SK-N-SH (cell line): Measurements from ENCODE around the gene ZNF2. TPM values are rescaled to one million over a fixed set of nuclear protein-coding genes. Genes with fewer than 3 reads are reported as not detected.

ENCODE experiments used
- CTCF ChIA-PET: fragments of 300-600, 350-600 bp; formaldehyde crosslinking; extraction: SDS; loops from one replicate; lab custom pipeline; 2021; lab: Yijun Ruan, JAX
- POLR2A ChIA-PET: fragments of 350-600 bp; sonication (Branson Sonifier 250); formaldehyde crosslinking; extraction: SDS; loops from one replicate; lab custom pipeline; 2020; ENCODE audit warnings: antibody characterized with exemption, inconsistent platforms; lab: Yijun Ruan, JAX
- DNase-seq: peaks from one replicate; pipeline ENCODE4 v3.0.0; 2012
- H2AFZ ChIP-seq: fragments of 200-600 bp; sonication (generic); 2 replicates; pipeline ENCODE4 v1.8.1; 2016; ENCODE audit warnings: antibody characterized with exemption, mild to moderate bottlenecking, low read depth
- H3F3A ChIP-seq: fragments of 200-600 bp; sonication (generic); replicated peaks from 2 replicates; pipeline ENCODE3; 2016; ENCODE audit warnings: antibody characterized with exemption, mild to moderate bottlenecking; ENCODE audit not compliant: insufficient read depth
- H3K27ac ChIP-seq, 2 experiments: fragments of 200-500 bp in 1 of 2; fragments of 200-600 bp in 1 of 2; sonication (Bioruptor generic) in 1 of 2; sonication (generic), shearing (Covaris generic) in 1 of 2; 2 replicates each; pipeline versions ENCODE4 v1.5.1 to v1.6.1; 2014 to 2016; ENCODE audit warnings: low read depth in 2 of 2, inconsistent platforms in 1 of 2, low read length in 1 of 2, mild to moderate bottlenecking in 1 of 2, mixed read lengths in 1 of 2
- H3K27me3 ChIP-seq: fragments of 200-600 bp; sonication (generic), shearing (Covaris generic); 2 replicates; pipeline ENCODE4 v1.6.1; 2016; ENCODE audit warnings: mixed run types; ENCODE audit not compliant: insufficient read depth
- H3K36me3 ChIP-seq, 2 experiments: fragments of 200-500 bp in 1 of 2; fragments of 200-600 bp in 1 of 2; sonication (Bioruptor generic) in 1 of 2; sonication (generic) in 1 of 2; replicated peaks in 1 of 2; 2 replicates each; pipeline versions ENCODE3 to v1.5.1; 2014 to 2016; ENCODE audit warnings: low read length in 1 of 2, mild to moderate bottlenecking in 1 of 2; ENCODE audit not compliant: insufficient read depth in 2 of 2, control insufficient read depth in 1 of 2
- H3K4me1 ChIP-seq, 2 experiments: fragments of 200-500 bp in 1 of 2; fragments of 200-600 bp in 1 of 2; sonication (Bioruptor generic) in 1 of 2; sonication (generic), shearing (Covaris generic) in 1 of 2; 2 replicates each; pipeline versions ENCODE4 v1.5.1 to v1.6.1; 2014 to 2016; ENCODE audit warnings: low read depth in 1 of 2, low read length in 1 of 2, mixed run types in 1 of 2; ENCODE audit not compliant: insufficient read depth in 2 of 2, control insufficient read depth in 1 of 2
- H3K4me2 ChIP-seq: fragments of 200-600 bp; sonication (generic), shearing (Covaris generic); 2 replicates; pipeline ENCODE4 v1.6.1; 2017; ENCODE audit warnings: mixed run types
- H3K4me3 ChIP-seq, 2 experiments: fragments of 200-500 bp in 1 of 2; fragments of 200-600 bp in 1 of 2; sonication (Bioruptor generic) in 1 of 2; sonication (generic), shearing (Covaris generic) in 1 of 2; 2 replicates each; pipeline versions ENCODE4 v1.5.1 to v1.8.1; 2014 to 2016; ENCODE audit warnings: low read depth in 2 of 2, inconsistent platforms in 1 of 2, low read length in 1 of 2, mild to moderate bottlenecking in 1 of 2, mixed read lengths in 1 of 2, moderate library complexity in 1 of 2
- H3K79me2 ChIP-seq: fragments of 200-600 bp; sonication (generic); 2 replicates; pipeline ENCODE4 v1.8.1; 2017; ENCODE audit warnings: mild to moderate bottlenecking; ENCODE audit not compliant: insufficient read depth
- H3K9ac ChIP-seq: fragments of 200-600 bp; sonication (generic); 2 replicates; pipeline ENCODE4 v1.6.1; 2017; ENCODE audit warnings: mixed run types
- H3K9me2 ChIP-seq: fragments of 200-600 bp; sonication (generic); 2 replicates; pipeline ENCODE4 v1.6.1; 2017; ENCODE audit warnings: mixed run types
- H3K9me3 ChIP-seq: fragments of 200-600 bp; sonication (generic); 2 replicates; pipeline ENCODE4 v1.6.1; 2017; ENCODE audit warnings: mixed run types, mild to moderate bottlenecking, moderate library complexity
- H4K20me1 ChIP-seq: fragments of 200-600 bp; sonication (generic); 2 replicates; pipeline ENCODE4 v1.6.1; 2017; ENCODE audit warnings: mild to moderate bottlenecking, mixed run types; ENCODE audit not compliant: insufficient read depth
- CHD2 ChIP-seq: fragments of 150-350 bp; IDR thresholded peaks from 2 replicates; pipeline ENCODE4 v1.6.1; 2018; ENCODE audit warnings: low read length; ENCODE audit not compliant: partially characterized antibody
- ELF1 ChIP-seq: IDR thresholded peaks from 2 replicates; pipeline ENCODE4 v1.4.0; 2012
- EZH2phosphoT487 ChIP-seq: fragments of 200-600 bp; sonication (generic); IDR thresholded peaks from 2 replicates; pipeline ENCODE4 v1.6.1; 2017; ENCODE audit warnings: low read depth, mixed run types, mild to moderate bottlenecking, antibody characterized with exemption, moderate library complexity, borderline replicate concordance
- FOXJ3 ChIP-seq: sonication (generic); formaldehyde crosslinking; IDR thresholded peaks from 2 replicates; pipeline ENCODE4 v1.5.1; 2020; ENCODE audit warnings: mild to moderate bottlenecking, missing genetic modification reagents
- FOXM1 ChIP-seq: IDR thresholded peaks from 2 replicates; pipeline ENCODE4 v1.4.0; 2012; ENCODE audit warnings: low read depth, mild to moderate bottlenecking
- GATA2 ChIP-seq: sonication (generic); formaldehyde crosslinking; IDR thresholded peaks from 2 replicates; pipeline ENCODE4 v1.5.0; 2020; ENCODE audit warnings: mild to moderate bottlenecking, missing genetic modification reagents
- MEF2A ChIP-seq: IDR thresholded peaks from 2 replicates; pipeline ENCODE4 v1.4.0; 2012; ENCODE audit warnings: low read depth, borderline replicate concordance
- POLR2AphosphoS5 ChIP-seq: IDR thresholded peaks from 2 replicates; pipeline ENCODE4 v1.6.1; 2012; ENCODE audit warnings: low read depth, low read length
- RAD21 ChIP-seq: IDR thresholded peaks from 2 replicates; pipeline ENCODE4 v1.6.1; 2012; ENCODE audit warnings: mild to moderate bottlenecking, low read length
- RCOR1 ChIP-seq: fragments of 150-350 bp; IDR thresholded peaks from 2 replicates; pipeline ENCODE4 v1.6.1; 2017; ENCODE audit warnings: antibody characterized with exemption, low read length
- RXRA ChIP-seq: IDR thresholded peaks from 2 replicates; pipeline ENCODE4 v1.4.0; 2012; ENCODE audit warnings: low read depth, mild to moderate bottlenecking, borderline replicate concordance
- SIN3A ChIP-seq: IDR thresholded peaks from 2 replicates; pipeline ENCODE4 v1.6.1; 2012; ENCODE audit warnings: low read depth, mild to moderate bottlenecking, low read length, moderate library complexity, borderline replicate concordance
- SMC3 ChIP-seq: IDR thresholded peaks from 2 replicates; pipeline ENCODE4 v1.6.1; 2012; ENCODE audit warnings: low read depth, low read length, improper control_type of control experiment
- YY1 ChIP-seq: IDR thresholded peaks from 2 replicates; pipeline ENCODE4 v1.4.0; 2012; ENCODE audit warnings: low read depth, mild to moderate bottlenecking
- WGBS: methylation state at CpG from one replicate; pipeline ENCODE4 v1.1.6; 2017; ENCODE audit warnings: low lambda C conversion rate; 5-methylcytosine and 5-hydroxymethylcytosine counted together
- polyA plus RNA-seq, 3 experiments: library from polyadenylated mRNA; depleted of rRNA; stranded (reverse); fragments of >200 nt; gene quantifications; 2 replicates each; pipeline ENCODE4 v1.2.3, GENCODE V29; 2012
- TF ChIP-seq, protein P1 (sequence below): IDR thresholded peaks from 2 replicates; pipeline ENCODE4 v1.4.0; 2012; ENCODE audit warnings: low read depth, borderline replicate concordance
- TF ChIP-seq, protein P2 (sequence below): fragments of 200-600 bp; sonication (generic); IDR thresholded peaks from 2 replicates; pipeline ENCODE4 v1.6.1; 2017; ENCODE audit warnings: antibody characterized with exemption, mild to moderate bottlenecking, moderate library complexity
- TF ChIP-seq, protein P3 (sequence below): IDR thresholded peaks from 2 replicates; pipeline ENCODE4 v1.6.1; 2012; ENCODE audit warnings: mild to moderate bottlenecking, low read depth, low read length, moderate library complexity

ZNF2 gene
- polyA plus RNA-seq, 1 of the 3 experiments (the other 2 are of a cell fraction) = 1.6 TPM

DNA sequence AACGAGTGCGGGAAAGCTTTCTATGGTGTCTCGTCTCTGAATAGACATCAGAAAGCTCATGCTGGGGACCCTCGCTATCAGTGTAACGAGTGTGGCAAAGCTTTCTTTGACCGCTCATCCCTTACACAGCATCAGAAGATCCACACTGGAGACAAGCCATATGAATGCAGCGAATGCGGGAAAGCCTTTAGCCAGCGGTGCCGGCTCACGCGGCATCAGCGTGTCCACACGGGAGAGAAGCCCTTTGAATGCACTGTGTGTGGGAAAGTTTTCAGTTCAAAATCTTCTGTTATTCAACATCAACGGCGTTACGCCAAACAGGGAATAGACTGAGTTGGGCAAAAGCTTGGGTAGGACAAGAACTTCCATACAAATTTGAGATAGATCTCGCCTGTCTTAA lies 16.2 kb downstream of the ZNF2 start:
- WGBS = 93% methylated on average over 18 of the region's 18 CpGs

DNA sequence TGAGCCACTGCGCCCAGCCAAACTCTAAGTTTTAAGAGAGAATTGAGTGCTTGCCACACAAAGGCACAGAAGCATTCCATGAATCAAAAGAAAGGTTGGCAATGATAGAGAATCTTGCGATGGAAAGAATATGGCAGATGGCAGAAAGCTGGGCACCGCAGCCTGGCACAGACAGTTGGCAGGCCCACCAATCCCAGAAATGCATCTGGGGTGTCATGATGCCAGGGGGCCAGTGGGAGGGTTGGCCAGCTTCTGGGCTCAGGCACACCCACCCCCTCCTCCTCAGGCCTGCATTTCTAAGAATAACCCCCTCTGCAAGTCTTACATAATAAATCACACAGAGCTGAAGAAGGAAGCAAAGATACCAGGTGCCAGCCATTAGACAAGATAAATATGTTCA lies 19.6 kb downstream of the ZNF2 start:
- Histone ChIP-seq H3K36me3 (peaks cover 23 to 25% of the 10 kb centered on the region in 2 experiments), H3K4me3 (no peak overlapping the region), H3K79me2 (no peaks in the 10 kb centered on the region), H3K4me2 (no peak overlapping the region), H3K9me3 (no peaks in the 10 kb centered on the region), H3K27me3 (no peaks in the 10 kb centered on the region), H3F3A (no peaks in the 10 kb centered on the region), H3K4me1 (no peaks in the 10 kb centered on the region), H2AFZ (no peak overlapping the region), H3K9ac (no peak overlapping the region), H3K27ac (no peak overlapping the region), H3K9me2 (no peaks in the 10 kb centered on the region), H4K20me1 (no peaks in the 10 kb centered on the region)
- ChIA-PET POLR2A (no interaction called here), CTCF (no interaction called here)
- no peak for TF ChIP-seq YY1
- TF ChIP-seq RXRA = no peak
- no peak for TF ChIP-seq RAD21
- no peak for TF ChIP-seq SIN3A
- no peak for TF ChIP-seq POLR2AphosphoS5
- TF ChIP-seq FOXM1 = no peak
- DNase-seq = no peak
- 94% methylated on average over 3 of the region's 3 CpGs for WGBS

More for the DNA sequence above, 16.2 kb downstream of the ZNF2 start:
- H3K4me2 ChIP-seq = no peak overlapping the region
- no peaks in the 10 kb centered on the region for H3K4me1 ChIP-seq
- H3K9me3 ChIP-seq = no peaks in the 10 kb centered on the region
- CTCF ChIA-PET = no interaction called here
- POLR2A ChIA-PET = no interaction called here
- H3K4me3 ChIP-seq = no peak overlapping the region
- H4K20me1 ChIP-seq = no peaks in the 10 kb centered on the region
- no peaks in the 10 kb centered on the region for H3K9me2 ChIP-seq
- H3K9ac ChIP-seq = no peak overlapping the region
- H3K79me2 ChIP-seq = no peaks in the 10 kb centered on the region
- peaks cover 38 to 40% of the 10 kb centered on the region in 2 experiments for H3K36me3 ChIP-seq
- no peak for TF ChIP-seq ELF1
- TF ChIP-seq, all 33 proteins: peak for 0
- no peak overlapping the region for H3K27ac ChIP-seq
- H3K27me3 ChIP-seq = no peaks in the 10 kb centered on the region
- no peaks in the 10 kb centered on the region for H3F3A ChIP-seq
- no peak overlapping the region for H2AFZ ChIP-seq
- DNase-seq = no peak

DNA sequence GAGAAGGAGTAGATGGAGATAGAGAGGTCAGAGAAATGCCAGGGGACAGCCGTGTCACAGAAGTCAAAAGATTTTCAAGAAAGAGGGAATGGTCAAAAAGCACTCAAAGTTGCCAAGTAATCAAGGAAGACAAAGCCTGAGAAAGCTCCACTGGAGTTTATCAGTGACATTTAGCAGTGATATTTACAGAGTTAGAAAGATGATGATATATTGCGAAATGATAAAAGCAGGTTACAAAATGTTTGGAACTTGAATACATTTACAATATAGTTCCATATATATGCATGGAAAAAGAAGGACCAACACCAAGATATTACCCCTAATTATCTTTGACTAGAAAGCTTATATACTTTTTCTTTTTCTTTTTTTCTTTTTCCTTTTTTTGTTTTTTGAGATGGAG lies 20.4 kb downstream of the ZNF2 start:
- H4K20me1 ChIP-seq = no peaks in the 10 kb centered on the region
- DNase-seq = no peak
- WGBS = 58% methylated on average over 2 of the region's 2 CpGs
- no peaks in the 10 kb centered on the region for H3K9me3 ChIP-seq
- ChIA-PET POLR2A (no interaction called here), CTCF (no interaction called here)
- TF ChIP-seq, protein P1, sequence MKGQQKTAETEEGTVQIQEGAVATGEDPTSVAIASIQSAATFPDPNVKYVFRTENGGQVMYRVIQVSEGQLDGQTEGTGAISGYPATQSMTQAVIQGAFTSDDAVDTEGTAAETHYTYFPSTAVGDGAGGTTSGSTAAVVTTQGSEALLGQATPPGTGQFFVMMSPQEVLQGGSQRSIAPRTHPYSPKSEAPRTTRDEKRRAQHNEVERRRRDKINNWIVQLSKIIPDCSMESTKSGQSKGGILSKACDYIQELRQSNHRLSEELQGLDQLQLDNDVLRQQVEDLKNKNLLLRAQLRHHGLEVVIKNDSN = no peak
- no peak for TF ChIP-seq GATA2
- TF ChIP-seq EZH2phosphoT487 = no peak
- TF ChIP-seq, protein P2, sequence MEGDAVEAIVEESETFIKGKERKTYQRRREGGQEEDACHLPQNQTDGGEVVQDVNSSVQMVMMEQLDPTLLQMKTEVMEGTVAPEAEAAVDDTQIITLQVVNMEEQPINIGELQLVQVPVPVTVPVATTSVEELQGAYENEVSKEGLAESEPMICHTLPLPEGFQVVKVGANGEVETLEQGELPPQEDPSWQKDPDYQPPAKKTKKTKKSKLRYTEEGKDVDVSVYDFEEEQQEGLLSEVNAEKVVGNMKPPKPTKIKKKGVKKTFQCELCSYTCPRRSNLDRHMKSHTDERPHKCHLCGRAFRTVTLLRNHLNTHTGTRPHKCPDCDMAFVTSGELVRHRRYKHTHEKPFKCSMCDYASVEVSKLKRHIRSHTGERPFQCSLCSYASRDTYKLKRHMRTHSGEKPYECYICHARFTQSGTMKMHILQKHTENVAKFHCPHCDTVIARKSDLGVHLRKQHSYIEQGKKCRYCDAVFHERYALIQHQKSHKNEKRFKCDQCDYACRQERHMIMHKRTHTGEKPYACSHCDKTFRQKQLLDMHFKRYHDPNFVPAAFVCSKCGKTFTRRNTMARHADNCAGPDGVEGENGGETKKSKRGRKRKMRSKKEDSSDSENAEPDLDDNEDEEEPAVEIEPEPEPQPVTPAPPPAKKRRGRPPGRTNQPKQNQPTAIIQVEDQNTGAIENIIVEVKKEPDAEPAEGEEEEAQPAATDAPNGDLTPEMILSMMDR = no peak
- TF ChIP-seq, protein P3, sequence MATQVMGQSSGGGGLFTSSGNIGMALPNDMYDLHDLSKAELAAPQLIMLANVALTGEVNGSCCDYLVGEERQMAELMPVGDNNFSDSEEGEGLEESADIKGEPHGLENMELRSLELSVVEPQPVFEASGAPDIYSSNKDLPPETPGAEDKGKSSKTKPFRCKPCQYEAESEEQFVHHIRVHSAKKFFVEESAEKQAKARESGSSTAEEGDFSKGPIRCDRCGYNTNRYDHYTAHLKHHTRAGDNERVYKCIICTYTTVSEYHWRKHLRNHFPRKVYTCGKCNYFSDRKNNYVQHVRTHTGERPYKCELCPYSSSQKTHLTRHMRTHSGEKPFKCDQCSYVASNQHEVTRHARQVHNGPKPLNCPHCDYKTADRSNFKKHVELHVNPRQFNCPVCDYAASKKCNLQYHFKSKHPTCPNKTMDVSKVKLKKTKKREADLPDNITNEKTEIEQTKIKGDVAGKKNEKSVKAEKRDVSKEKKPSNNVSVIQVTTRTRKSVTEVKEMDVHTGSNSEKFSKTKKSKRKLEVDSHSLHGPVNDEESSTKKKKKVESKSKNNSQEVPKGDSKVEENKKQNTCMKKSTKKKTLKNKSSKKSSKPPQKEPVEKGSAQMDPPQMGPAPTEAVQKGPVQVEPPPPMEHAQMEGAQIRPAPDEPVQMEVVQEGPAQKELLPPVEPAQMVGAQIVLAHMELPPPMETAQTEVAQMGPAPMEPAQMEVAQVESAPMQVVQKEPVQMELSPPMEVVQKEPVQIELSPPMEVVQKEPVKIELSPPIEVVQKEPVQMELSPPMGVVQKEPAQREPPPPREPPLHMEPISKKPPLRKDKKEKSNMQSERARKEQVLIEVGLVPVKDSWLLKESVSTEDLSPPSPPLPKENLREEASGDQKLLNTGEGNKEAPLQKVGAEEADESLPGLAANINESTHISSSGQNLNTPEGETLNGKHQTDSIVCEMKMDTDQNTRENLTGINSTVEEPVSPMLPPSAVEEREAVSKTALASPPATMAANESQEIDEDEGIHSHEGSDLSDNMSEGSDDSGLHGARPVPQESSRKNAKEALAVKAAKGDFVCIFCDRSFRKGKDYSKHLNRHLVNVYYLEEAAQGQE = no peak
- TF ChIP-seq FOXJ3 (CRISPR knock-in tag) = no peak
- TF ChIP-seq SMC3 = no peak
- TF ChIP-seq ELF1 = no peak
- no peak for TF ChIP-seq CHD2
- TF ChIP-seq MEF2A = no peak
- TF ChIP-seq SIN3A = no peak
- no peak for TF ChIP-seq POLR2AphosphoS5
- TF ChIP-seq RCOR1 = no peak
- no peak overlapping the region for H3K9ac ChIP-seq
- no peaks in the 10 kb centered on the region for H3F3A ChIP-seq
- H3K27ac ChIP-seq = no peak overlapping the region
- no peak overlapping the region for H2AFZ ChIP-seq
- H3K4me1 ChIP-seq = no peaks in the 10 kb centered on the region
- H3K79me2 ChIP-seq = no peaks in the 10 kb centered on the region
- H3K36me3 ChIP-seq = peaks cover 18% of the 10 kb centered on the region in 2 experiments
- no peaks in the 10 kb centered on the region for H3K9me2 ChIP-seq
- no peak overlapping the region for H3K4me3 ChIP-seq
- no peak overlapping the region for H3K4me2 ChIP-seq
- H3K27me3 ChIP-seq = no peaks in the 10 kb centered on the region; the same call in 1 of the 2 replicates
